Lower leg skin (tissue), 3 donors: ENCODE measurements around the gene CCDC106.

Experiments used
- CTCF ChIP-seq, 3 donors: fragments of 450-650 bp; IDR thresholded peaks; one replicate each; pipeline ENCODE4 v1.5.1; 2016; ENCODE audit warnings: antibody characterized with exemption in 3 of 3, mild to moderate bottlenecking in 3 of 3, moderate library complexity in 2 of 3
- POLR2A ChIP-seq, 2 donors: fragments of 450-650 bp; IDR thresholded peaks; one replicate each; pipeline ENCODE4 v1.6.1; 2016 to 2017; ENCODE audit warnings: antibody characterized with exemption in 2 of 2, mild to moderate bottlenecking in 1 of 2, moderate library complexity in 1 of 2

GRCh38 chr19:55644191-55644833 is 3.7 kb upstream of the CCDC106 start:
- TF ChIP-seq CTCF (IDR thresholded peaks at IDR 0.05) (no peak), POLR2A (IDR thresholded peaks at IDR 0.05) (no peak)
